ENCODE measurements around the gene BHLHE40. TPM values are rescaled to one million over a fixed set of nuclear protein-coding genes. Genes with fewer than 3 reads are reported as not detected.

BHLHE40 gene
- total RNA-seq, 1 experiment from 2014 or later = 3.5 TPM

DNA sequence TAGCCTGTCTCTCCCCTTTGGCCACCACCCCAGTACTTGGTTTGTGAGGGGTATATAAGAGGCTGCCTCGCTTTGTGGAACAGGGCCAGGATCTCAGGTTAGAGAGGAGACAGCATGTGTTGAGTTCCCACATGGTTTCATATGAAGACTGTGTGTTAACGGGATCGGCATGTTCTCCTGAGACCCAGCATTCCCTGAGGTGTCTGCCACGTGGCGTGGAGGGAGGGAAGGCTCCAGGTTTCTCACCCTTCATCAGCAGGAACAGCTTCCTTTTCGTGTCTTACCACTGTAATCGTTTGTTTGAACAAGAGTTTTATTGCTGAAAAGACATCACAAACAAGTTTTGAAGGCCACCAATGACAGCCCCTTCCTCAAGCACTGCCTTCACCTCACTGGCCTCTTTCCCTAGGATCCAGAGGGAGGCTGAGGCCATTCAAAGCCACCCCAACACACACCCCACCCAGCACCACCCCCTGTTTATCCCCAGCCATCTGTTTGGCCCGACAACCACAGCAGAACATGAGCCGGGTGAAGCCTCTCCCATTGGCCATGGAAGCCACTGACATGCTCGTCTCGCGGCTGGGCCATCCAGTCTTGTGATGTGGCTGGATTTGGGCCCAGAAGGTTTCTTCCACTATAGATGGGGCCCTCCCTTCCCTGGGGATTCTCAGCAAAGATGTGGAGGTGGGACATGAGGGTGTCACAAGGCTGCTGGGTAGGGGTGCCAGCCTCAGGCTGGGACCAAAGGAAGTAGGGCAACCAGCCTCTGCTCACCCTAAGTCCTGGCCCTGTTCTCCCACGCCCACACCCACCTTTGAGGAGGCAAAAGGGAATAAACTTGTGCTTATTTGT is 10.0 kb downstream of the BHLHE40 start:
- TF ChIP-seq, protein P1, sequence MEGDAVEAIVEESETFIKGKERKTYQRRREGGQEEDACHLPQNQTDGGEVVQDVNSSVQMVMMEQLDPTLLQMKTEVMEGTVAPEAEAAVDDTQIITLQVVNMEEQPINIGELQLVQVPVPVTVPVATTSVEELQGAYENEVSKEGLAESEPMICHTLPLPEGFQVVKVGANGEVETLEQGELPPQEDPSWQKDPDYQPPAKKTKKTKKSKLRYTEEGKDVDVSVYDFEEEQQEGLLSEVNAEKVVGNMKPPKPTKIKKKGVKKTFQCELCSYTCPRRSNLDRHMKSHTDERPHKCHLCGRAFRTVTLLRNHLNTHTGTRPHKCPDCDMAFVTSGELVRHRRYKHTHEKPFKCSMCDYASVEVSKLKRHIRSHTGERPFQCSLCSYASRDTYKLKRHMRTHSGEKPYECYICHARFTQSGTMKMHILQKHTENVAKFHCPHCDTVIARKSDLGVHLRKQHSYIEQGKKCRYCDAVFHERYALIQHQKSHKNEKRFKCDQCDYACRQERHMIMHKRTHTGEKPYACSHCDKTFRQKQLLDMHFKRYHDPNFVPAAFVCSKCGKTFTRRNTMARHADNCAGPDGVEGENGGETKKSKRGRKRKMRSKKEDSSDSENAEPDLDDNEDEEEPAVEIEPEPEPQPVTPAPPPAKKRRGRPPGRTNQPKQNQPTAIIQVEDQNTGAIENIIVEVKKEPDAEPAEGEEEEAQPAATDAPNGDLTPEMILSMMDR (conservative IDR thresholded peaks at IDR 0.05; ENCODE audit: low read depth, low read length) = no peak
- TF ChIP-seq EZH2 (IDR thresholded peaks at IDR 0.05; ENCODE audit: borderline replicate concordance, low read depth, low read length, poor library complexity, severe bottlenecking) = no peak
- BruUV-seq (replicated peaks) = no TSS peak
- CTCF ChIA-PET = no interaction called here
- intact Hi-C loops (cut with micrococcal nuclease; ENCODE audit: unreplicated experiment) = no loop called here
- DNase-seq (ENCODE audit: low spot score) = no peak
- H3K4me1 ChIP-seq (ENCODE audit: insufficient read depth, low read length, poor library complexity, severe bottlenecking) = peaks cover 16% of the 10 kb centered on the region
- POLR2A ChIA-PET (ENCODE audit: low non-redundant PET) = no interaction called here
- H3K27me3 ChIP-seq (replicated peaks; ENCODE audit: insufficient read depth, low read depth, low read length, poor library complexity) = no peaks in the 10 kb centered on the region
- no peak overlapping the region for H3K4me3 ChIP-seq (ENCODE audit: low read depth, low read length, poor library complexity, severe bottlenecking)
- no peaks in the 10 kb centered on the region for H3K36me3 ChIP-seq (ENCODE audit: insufficient read depth, low read length, poor library complexity, severe bottlenecking)
- H3K27ac ChIP-seq (ENCODE audit: low read depth, low read length, poor library complexity, severe bottlenecking) = no peak overlapping the region
- H3K9me3 ChIP-seq (ENCODE audit: low read depth, low read length, poor library complexity, severe bottlenecking) = no peaks in the 10 kb centered on the region

DNA sequence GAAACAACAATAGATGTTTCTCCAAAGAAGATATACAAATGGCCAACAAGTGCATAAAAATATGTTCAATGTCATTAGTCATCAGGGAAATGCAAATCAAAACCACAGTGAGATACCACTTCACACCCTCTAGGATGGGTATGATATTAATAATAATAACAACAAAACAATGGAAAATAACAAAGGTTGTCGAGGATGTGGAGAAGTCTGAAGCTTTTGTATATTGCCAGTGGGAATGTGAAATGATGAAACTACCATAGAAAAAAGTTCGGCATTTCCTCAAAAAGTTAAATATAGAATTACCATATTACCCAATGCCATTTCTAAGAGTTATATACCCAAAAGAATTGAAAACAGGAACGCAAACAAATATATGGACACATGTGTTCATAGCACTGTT is 10.8 kb downstream of the BHLHE40 start:
- no peak for DNase-seq (ENCODE audit: low spot score)
- Histone ChIP-seq H3K27me3 (replicated peaks; ENCODE audit: insufficient read depth, low read depth, low read length, poor library complexity) (no peaks in the 10 kb centered on the region), H3K4me1 (ENCODE audit: insufficient read depth, low read length, poor library complexity, severe bottlenecking) (peaks cover 12% of the 10 kb centered on the region), H3K27ac (ENCODE audit: low read depth, low read length, poor library complexity, severe bottlenecking) (no peak overlapping the region), H3K36me3 (ENCODE audit: insufficient read depth, low read length, poor library complexity, severe bottlenecking) (no peaks in the 10 kb centered on the region), H3K4me3 (ENCODE audit: low read depth, low read length, poor library complexity, severe bottlenecking) (no peak overlapping the region), H3K9me3 (ENCODE audit: low read depth, low read length, poor library complexity, severe bottlenecking) (no peaks in the 10 kb centered on the region)
- ChIA-PET CTCF (no interaction called here), POLR2A (ENCODE audit: low non-redundant PET) (no interaction called here)
- TF ChIP-seq EZH2 (IDR thresholded peaks at IDR 0.05; ENCODE audit: borderline replicate concordance, low read depth, low read length, poor library complexity, severe bottlenecking) = no peak
- TF ChIP-seq, protein P1 (conservative IDR thresholded peaks at IDR 0.05; ENCODE audit: low read depth, low read length) = no peak
- intact Hi-C loops (cut with micrococcal nuclease; ENCODE audit: unreplicated experiment) = no loop called here
- BruUV-seq (replicated peaks) = no TSS peak

DNA sequence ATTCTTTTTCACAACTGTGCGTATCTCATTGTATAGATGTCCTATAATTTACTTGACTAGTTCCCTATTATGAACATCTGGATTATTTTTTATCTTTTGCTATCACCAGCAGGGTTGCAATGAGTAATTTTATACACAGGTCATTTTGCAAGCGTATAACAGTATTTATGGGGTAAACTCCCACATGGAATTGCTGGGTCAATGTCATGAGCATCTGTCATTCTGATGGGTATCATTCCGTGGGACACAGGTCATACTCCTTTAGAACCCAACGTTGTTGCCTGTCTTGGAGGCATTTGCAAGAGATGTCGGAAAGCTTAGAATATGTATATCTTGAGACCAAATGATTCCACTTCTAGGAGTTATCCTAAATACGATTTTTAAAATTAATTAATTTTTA is 12.9 kb downstream of the BHLHE40 start:
- CTCF ChIA-PET = interaction anchor here (0.6 kb wide), 1 partner anchor 148 kb away, joined by 6 read pairs; no protein-coding TSS in a partner anchor
- H3K4me1 ChIP-seq (ENCODE audit: insufficient read depth, low read length, poor library complexity, severe bottlenecking) = peaks cover 4% of the 10 kb centered on the region
- no peaks in the 10 kb centered on the region for H3K9me3 ChIP-seq (ENCODE audit: low read depth, low read length, poor library complexity, severe bottlenecking)
- no TSS peak for BruUV-seq (replicated peaks)
- TF ChIP-seq EZH2 (IDR thresholded peaks at IDR 0.05; ENCODE audit: borderline replicate concordance, low read depth, low read length, poor library complexity, severe bottlenecking) = no peak
- TF ChIP-seq, protein P1 (conservative IDR thresholded peaks at IDR 0.05; ENCODE audit: low read depth, low read length) = no peak
- no peak overlapping the region for H3K27ac ChIP-seq (ENCODE audit: low read depth, low read length, poor library complexity, severe bottlenecking)
- POLR2A ChIA-PET (ENCODE audit: low non-redundant PET) = no interaction called here
- intact Hi-C loops (cut with micrococcal nuclease; ENCODE audit: unreplicated experiment) = no loop called here
- H3K4me3 ChIP-seq (ENCODE audit: low read depth, low read length, poor library complexity, severe bottlenecking) = no peak overlapping the region
- no peaks in the 10 kb centered on the region for H3K27me3 ChIP-seq (replicated peaks; ENCODE audit: insufficient read depth, low read depth, low read length, poor library complexity)
- no peak for DNase-seq (ENCODE audit: low spot score)
- no peaks in the 10 kb centered on the region for H3K36me3 ChIP-seq (ENCODE audit: insufficient read depth, low read length, poor library complexity, severe bottlenecking)
